ENCODE results near the gene LSM12. TPM values are rescaled to one million over a fixed set of nuclear protein-coding genes. Genes with fewer than 3 reads are reported as not detected.

Gene LSM12
- total RNA-seq, 1 experiment from 2014 or later, result 52.5 TPM

GRCh38 chr17:44001461-44001920 is 65.0 kb downstream of the LSM12 start:
- no peaks in the 10 kb centered on the region for H3K9me3 ChIP-seq (ENCODE audit: low read depth, low read length, poor library complexity, severe bottlenecking)
- CTCF ChIA-PET, result no interaction called here
- no peak overlapping the region for H3K27ac ChIP-seq (ENCODE audit: low read depth, low read length, poor library complexity, severe bottlenecking)
- H3K4me1 ChIP-seq (ENCODE audit: insufficient read depth, low read length, poor library complexity, severe bottlenecking), result no peaks in the 10 kb centered on the region
- peaks cover 9% of the 10 kb centered on the region for H3K27me3 ChIP-seq (replicated peaks; ENCODE audit: insufficient read depth, low read depth, low read length, poor library complexity)
- intact Hi-C loops (cut with micrococcal nuclease; ENCODE audit: unreplicated experiment), result loop anchor here (10.0 kb wide), 1 partner anchor 113 kb away; no protein-coding TSS in a partner anchor
- POLR2A ChIA-PET (ENCODE audit: low non-redundant PET), result interaction anchor here (0.6 kb wide), 1 partner anchor 9 kb away, joined by 6 read pairs; no protein-coding TSS in a partner anchor
- no peak for TF ChIP-seq EZH2 (IDR thresholded peaks at IDR 0.05; ENCODE audit: borderline replicate concordance, low read depth, low read length, poor library complexity, severe bottlenecking)
- no peak for TF ChIP-seq CTCF (conservative IDR thresholded peaks at IDR 0.05; ENCODE audit: low read depth, low read length)
- H3K36me3 ChIP-seq (ENCODE audit: insufficient read depth, low read length, poor library complexity, severe bottlenecking), result no peaks in the 10 kb centered on the region
- no peak for DNase-seq (ENCODE audit: low spot score)
- H3K4me3 ChIP-seq (ENCODE audit: low read depth, low read length, poor library complexity, severe bottlenecking), result no peak overlapping the region
- no TSS peak for BruUV-seq (replicated peaks)

- H3K4me3 ChIP-seq (ENCODE audit: low read depth, low read length, poor library complexity, severe bottlenecking), result no peak overlapping the region
- no peaks in the 10 kb centered on the region for H3K4me1 ChIP-seq (ENCODE audit: insufficient read depth, low read length, poor library complexity, severe bottlenecking)
- ChIA-PET CTCF (no interaction called here), POLR2A (ENCODE audit: low non-redundant PET) (no interaction called here)
- H3K27me3 ChIP-seq (replicated peaks; ENCODE audit: insufficient read depth, low read depth, low read length, poor library complexity), result peaks cover 6% of the 10 kb centered on the region
- intact Hi-C loops (cut with micrococcal nuclease; ENCODE audit: unreplicated experiment), result loop anchor here (10.0 kb wide), 1 partner anchor 114 kb away; no protein-coding TSS in a partner anchor
- no peaks in the 10 kb centered on the region for H3K9me3 ChIP-seq (ENCODE audit: low read depth, low read length, poor library complexity, severe bottlenecking)
- BruUV-seq (replicated peaks), result no TSS peak
- no peak overlapping the region for H3K27ac ChIP-seq (ENCODE audit: low read depth, low read length, poor library complexity, severe bottlenecking)
- TF ChIP-seq CTCF (conservative IDR thresholded peaks at IDR 0.05; ENCODE audit: low read depth, low read length) (no peak), EZH2 (IDR thresholded peaks at IDR 0.05; ENCODE audit: borderline replicate concordance, low read depth, low read length, poor library complexity, severe bottlenecking) (no peak)
- no peak for DNase-seq (ENCODE audit: low spot score)
- no peaks in the 10 kb centered on the region for H3K36me3 ChIP-seq (ENCODE audit: insufficient read depth, low read length, poor library complexity, severe bottlenecking)
Measured at GRCh38 chr17:44000871-44001460, 65.5 kb downstream of the LSM12 start.

- Histone ChIP-seq H3K9me3 (ENCODE audit: low read depth, low read length, poor library complexity, severe bottlenecking) (no peaks in the 10 kb centered on the region), H3K27ac (ENCODE audit: low read depth, low read length, poor library complexity, severe bottlenecking) (no peak overlapping the region), H3K4me1 (ENCODE audit: insufficient read depth, low read length, poor library complexity, severe bottlenecking) (no peaks in the 10 kb centered on the region), H3K36me3 (ENCODE audit: insufficient read depth, low read length, poor library complexity, severe bottlenecking) (no peaks in the 10 kb centered on the region), H3K4me3 (ENCODE audit: low read depth, low read length, poor library complexity, severe bottlenecking) (no peak overlapping the region), H3K27me3 (replicated peaks; ENCODE audit: insufficient read depth, low read depth, low read length, poor library complexity) (peaks cover 2% of the 10 kb centered on the region)
- ChIA-PET POLR2A (ENCODE audit: low non-redundant PET) (no interaction called here), CTCF (no interaction called here)
- no peak for TF ChIP-seq EZH2 (IDR thresholded peaks at IDR 0.05; ENCODE audit: borderline replicate concordance, low read depth, low read length, poor library complexity, severe bottlenecking)
- no peak for TF ChIP-seq CTCF (conservative IDR thresholded peaks at IDR 0.05; ENCODE audit: low read depth, low read length)
- intact Hi-C loops (cut with micrococcal nuclease; ENCODE audit: unreplicated experiment), result loop anchor here (10.0 kb wide), 1 partner anchor 114 kb away; no protein-coding TSS in a partner anchor
- no TSS peak for BruUV-seq (replicated peaks)
- no peak for DNase-seq (ENCODE audit: low spot score)
Measured at GRCh38 chr17:44000141-44000860, 66.2 kb downstream of the LSM12 start.
